H7 (cell line): ENCODE measurements around the gene SPCS3. TPM values are rescaled to one million over a fixed set of nuclear protein-coding genes. Genes with fewer than 3 reads are reported as not detected.

ENCODE experiments used
- total RNA-seq: library from RNA; depleted of rRNA; stranded (reverse); fragments of >200 nt; shearing (Covaris generic); gene quantifications from 2 replicates; pipeline ENCODE4 v1.2.3, GENCODE V29; 2014; rRNA removed

The SPCS3 gene
- total RNA-seq, 1 experiment from 2014 or later: 59.4 TPM

Other genes with a start within 250 kb of the SPCS3 start
- gene SPATA4, start 124.4 kb upstream of the SPCS3 start, total RNA-seq: not detected in 2 replicates
- gene ASB5, start 50.7 kb upstream of the SPCS3 start, total RNA-seq: 0.26 and 0.31 TPM in 2 replicates